ENCODE data around the gene ARVCF.

Gene ARVCF

DNA sequence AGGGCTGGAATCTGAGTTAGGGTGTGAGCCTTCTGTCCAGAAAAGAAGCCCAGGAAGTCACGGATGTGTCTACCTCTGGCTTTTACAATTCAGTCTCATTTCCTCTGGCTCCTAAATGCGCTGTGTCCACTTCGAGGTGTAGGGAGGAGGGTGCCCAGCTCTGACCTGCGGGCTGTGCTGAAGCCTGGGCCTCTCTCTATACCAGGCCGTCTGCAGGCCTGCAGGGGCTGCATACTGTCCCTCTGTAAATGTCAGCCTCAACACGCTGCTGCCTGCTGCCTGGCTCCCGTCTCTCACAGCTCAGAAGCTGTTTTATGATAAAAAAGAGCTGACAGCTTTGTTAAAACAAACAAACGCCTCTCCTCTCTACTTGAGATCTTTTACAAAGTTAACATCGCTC lies 14.5 kb downstream of the ARVCF start:
- in situ Hi-C loops (cut with MboI; ENCODE audit: low sequenced_read_pairs), result no loop called here

DNA sequence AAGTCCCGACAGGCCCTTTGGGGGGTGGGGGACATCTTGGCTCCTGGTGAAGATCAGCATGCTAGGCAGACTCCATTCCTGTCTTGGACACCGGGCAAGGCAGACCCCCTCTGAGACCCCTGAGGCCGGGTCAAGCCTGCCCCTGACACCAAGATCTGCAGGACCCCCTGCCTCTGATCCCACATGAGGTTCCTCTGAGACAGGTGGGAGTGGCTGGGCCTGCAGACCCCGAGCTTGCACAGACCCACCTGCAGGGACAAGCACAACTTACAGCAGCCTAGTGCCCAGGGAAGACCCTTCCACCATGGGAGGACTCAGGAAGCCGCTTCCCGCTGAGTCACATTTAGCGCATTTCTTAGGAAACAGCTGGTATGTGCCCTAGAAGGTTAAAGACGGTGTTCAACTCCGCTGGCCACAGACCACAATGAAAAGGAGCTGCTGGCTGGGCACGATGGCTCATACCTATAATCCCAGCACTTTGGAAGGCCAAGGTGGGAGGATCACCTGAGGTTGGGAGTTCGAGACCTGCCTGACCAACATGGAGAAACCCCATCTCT lies 15.5 kb downstream of the ARVCF start:
- in situ Hi-C loops (cut with MboI; ENCODE audit: low sequenced_read_pairs), result no loop called here

DNA sequence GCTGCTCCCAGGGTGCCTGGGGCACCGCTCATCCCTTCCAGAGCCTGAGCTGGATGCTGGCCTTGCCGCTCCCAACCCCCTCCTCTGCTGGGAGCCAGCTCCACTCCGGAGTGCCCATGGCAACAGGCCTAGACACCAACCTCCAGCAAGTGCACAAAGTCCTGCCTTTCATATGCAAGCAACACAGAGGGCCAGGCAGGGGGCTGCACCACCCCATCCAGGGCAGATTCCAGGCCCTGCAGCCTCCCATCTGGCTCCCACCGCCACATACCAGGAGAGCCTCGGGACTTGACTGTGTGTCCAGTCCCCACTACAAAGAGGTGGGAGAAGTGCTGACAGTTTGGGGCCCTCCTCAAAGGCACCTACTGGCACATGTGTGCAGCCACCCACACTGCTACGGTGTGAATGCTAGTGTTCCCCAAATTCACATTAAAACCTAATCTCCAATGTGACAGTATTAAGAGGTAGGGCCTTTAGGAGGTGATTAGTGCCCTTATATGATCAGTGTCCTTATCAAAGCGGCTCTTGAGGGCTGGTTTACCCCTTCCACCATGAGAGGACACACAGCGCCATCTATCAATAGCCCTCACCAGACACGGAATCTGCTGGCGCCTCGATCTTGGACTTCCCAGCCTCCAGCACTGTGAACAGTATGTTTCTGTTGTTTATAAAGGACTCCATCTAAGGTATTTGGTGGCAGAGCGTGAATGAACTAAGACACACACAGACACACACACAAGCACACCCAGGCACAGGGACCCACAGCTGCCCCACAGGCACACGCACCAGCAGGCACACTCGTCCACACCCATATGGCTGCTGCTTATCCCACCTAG lies 16.2 kb downstream of the ARVCF start:
- in situ Hi-C loops (cut with MboI; ENCODE audit: low sequenced_read_pairs), result no loop called here

DNA sequence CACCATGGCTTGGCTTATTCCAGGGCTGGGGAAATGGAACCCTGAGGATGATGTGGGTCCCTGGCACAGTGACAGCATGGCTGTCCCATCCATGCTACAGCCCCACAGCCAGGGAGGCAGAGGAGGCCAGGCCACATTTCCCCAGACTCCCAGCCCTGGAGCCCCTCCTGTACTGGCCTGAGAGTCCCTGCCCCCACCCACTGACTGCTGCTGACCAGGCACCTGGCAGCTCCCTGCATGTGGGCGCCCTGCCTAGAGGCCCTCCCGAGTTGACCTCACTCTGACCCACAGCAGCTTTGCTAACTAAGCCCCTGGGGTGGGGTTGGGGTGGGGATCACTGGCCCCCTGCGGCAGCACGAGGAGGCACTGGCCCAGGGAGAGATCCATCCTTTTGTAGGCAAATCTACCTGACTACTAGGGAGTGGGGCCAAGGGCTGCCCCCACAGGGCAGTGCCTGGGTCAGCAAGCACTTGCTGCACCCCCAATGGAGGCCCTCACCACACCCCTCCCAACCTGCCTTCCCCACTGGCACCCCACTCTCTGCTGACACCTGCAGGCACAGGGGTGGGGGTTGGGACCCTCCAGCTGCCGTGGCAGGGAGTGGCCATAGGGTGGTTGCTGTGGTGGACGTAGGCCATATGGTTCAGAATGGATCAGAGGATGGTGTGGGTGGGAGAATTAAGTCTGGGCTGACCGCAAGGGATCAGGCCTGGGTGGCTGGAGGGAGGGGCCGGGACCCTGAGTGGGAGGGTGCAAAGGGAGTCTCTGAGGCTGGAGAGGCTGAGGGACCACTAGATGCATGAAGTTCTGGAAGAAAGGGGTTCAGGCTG lies 17.4 kb downstream of the ARVCF start:
- in situ Hi-C loops (cut with MboI; ENCODE audit: low sequenced_read_pairs), result no loop called here

DNA sequence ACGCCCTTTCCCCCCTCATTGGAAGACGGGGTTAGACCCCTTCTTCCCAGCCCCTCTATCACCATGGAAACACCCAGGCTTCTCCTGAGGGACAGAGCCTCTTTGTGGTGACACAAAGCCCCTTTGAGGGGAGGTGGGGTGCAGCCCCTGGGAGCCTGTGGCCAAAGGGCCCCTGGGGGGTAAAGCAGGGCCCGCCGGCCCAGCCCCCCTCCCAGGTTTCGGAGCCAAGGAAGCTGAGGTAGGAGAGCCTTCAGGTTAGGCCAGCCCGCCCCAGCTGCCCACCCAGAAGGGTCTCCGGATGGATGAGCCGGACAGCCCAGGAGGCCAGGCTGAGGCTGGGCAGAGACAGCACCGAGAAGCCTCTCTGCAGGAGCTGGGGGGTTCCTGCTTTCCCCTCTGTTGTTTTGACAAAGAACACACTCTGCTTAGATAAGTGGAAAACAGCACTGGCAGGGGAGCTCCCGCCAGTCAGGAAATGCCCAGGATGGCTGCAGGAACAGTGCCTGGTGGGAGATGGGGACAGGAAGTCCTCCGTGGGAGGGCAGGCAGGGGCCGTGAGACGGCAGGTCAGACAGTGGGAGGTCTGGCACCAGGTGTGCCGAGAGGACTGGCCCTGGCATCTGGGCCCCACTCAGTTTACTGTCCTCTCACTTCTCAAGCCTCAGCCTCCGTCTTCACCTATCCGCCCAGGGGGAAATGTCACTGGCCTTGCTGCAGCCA lies 18.2 kb downstream of the ARVCF start:
- in situ Hi-C loops (cut with MboI; ENCODE audit: low sequenced_read_pairs), result no loop called here

DNA sequence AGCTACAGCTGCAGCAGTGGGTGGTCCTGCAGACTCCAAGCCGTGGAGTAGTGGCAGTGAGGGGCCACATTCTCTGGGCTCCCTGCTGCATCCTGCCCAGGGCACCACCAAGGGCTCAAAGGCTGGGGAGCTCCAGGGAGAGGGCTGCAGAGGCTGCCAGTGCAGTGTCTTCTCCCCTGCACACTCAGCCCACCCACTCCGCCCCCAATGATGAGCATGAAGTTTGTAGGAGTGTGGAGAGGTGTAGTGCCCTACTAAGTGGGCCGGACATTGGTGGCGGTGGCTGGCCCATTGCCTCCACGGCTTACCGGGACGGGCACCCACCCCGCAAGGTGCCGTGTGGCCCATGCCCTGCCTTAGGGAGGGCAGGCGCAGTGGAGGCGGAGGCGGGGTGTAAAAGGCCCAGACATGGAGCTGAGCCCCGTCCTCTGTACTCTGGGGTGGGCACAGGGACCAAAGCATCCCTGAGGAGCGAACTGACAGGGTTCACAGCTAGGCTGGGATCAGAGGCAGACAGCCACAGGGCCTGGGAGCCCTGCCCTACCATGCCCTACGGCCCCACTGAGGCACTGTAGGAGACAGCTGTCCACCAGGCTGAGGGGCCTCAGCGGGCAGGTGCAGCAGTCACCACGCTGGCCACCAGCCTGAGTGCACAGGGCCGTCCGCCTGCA lies 18.9 kb downstream of the ARVCF start:
- in situ Hi-C loops (cut with MboI; ENCODE audit: low sequenced_read_pairs), result no loop called here

DNA sequence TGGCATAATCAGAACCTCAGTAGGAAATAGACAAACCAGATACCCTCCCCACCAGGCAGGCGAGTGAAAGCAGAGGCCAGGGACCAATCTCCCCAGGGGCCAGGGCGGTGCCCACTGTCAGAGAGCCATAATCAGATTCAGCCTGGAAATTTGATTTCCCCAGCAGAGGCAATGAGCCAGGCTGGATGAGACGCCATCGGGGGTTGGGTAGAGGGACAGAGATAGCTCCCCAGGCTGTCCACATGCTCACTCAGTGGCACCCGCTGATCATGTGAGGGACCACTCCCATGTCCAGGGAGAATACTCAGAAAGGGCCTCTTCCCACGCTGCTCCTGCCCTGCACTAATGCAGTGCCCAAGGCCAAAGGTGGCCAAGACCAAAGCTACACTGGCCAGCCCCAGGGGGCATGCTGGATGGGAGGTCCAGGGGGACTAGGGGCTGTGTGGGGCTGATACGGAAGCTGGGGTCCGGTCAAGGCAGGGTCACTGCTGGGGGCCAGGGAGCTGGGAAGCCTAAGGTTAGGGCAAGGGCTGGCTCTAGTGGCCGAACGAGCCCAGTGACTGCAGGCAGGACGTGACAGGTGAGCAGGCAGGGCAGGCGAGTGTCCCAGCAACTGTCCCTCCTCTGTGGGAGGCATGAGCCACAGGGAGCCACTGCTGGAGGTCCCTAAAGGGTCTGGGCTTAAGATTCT lies 19.8 kb downstream of the ARVCF start:
- in situ Hi-C loops (cut with MboI; ENCODE audit: low sequenced_read_pairs), result no loop called here

DNA sequence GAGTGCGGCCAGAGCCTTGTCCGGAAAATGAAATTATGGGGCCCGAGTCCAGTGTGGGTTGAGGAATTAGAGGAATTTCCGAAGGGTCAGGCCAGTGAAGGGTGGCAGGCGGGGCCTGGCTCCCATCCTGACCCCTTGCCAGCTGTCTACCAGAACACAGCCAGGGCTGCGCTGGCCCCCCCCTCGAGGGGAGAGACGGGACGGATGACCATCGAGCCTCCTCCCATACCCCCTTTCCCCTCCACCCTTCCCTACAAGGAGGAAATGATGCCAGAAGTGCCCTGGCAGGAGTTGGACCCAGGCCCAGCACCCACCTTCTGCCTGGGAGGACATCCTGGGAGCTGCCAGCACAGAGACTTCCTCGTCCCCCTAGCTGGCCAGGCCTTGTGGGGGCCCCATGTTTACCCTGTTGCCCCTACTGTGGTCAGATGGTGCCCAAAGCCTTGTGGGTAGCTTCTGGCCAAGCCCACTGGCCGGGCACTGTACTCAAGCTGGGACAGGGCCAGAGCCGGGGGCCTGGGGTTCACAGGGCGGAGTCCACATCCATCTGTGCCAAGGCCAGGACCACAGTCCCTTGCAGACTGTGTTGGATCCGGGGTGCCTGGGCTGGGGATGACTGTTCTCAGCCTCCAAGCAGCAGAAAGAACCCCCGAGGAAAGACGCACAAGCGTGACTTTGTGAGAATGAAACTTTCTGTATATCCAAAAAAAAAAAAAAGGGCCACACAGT lies 20.8 kb downstream of the ARVCF start:
- in situ Hi-C loops (cut with MboI; ENCODE audit: low sequenced_read_pairs), result no loop called here

DNA sequence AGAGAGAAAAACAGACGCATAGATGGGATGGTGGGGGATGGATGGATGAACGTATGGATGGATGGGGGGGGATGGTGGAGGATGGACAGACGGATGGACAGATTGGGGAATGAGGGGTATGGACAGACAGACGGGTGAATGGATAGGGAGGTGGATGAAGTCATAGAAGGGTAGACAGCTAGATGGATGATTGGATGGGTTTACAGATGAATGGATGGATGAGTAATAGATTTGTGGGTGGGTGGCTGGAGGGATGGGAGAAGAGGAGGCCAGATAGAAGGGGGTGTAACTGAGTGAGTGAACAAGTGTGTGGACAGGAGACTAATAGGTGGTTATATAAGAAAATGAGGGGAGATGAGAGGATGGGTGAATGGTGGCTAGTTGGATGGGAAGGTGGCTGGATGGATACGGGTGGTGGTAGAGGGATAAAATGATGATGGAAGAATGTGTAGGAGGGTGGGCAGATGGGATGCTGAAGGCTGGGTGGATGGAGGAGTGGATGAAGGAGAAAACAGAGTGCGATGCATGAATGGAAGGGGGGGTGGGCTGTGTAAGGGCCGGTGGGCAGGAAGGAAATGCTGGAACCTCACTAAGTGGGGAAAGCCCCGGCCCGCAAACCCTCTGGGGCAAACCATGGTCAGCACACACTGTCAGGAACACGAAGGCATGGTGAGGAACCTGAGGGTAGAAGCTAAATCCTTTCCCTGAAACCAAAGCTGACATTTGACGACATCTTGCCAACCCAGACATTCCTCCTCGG lies 21.6 kb downstream of the ARVCF start:
- in situ Hi-C loops (cut with MboI; ENCODE audit: low sequenced_read_pairs), result no loop called here

DNA sequence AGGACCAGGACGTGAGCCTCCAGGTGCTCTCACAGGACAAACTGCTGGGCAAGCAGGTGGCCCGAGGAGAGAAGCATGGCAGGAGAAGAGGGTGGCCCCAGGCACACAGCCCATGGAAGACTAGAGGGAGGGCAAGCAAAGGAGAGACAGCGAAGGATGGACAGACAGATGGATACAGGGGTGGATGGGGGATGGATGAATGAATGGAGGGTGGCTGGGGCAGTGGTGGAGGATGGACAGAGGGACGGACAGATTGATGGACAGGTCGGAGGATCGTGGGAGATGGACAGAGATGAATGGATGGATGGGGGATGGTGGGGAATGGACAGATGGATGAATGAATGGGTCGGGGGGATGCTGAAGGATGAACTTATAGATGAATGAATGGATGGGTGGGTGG lies 22.7 kb downstream of the ARVCF start:
- in situ Hi-C loops (cut with MboI; ENCODE audit: low sequenced_read_pairs), result no loop called here

DNA sequence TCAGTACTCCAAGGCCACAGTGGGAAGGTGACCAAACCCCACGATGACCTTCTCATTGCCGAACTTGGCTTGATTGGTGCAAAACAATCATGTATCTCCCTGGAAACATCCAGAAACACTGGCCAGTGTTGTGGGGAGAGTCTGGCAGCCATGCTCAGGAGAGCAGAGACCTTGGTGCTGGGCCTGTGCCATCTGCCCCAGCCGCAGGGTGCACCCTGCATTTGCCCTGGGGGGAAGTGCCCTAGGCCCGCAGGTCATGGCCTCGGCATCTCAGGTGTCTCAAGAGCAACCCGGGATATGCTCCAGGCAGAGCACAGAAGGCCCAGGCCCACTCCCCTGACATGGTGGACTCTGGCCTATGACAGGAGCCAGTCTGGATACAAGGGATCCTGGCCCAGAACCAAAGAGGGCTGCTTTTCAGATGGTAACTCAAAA lies 23.7 kb downstream of the ARVCF start:
- in situ Hi-C loops (cut with MboI; ENCODE audit: low sequenced_read_pairs), result no loop called here

DNA sequence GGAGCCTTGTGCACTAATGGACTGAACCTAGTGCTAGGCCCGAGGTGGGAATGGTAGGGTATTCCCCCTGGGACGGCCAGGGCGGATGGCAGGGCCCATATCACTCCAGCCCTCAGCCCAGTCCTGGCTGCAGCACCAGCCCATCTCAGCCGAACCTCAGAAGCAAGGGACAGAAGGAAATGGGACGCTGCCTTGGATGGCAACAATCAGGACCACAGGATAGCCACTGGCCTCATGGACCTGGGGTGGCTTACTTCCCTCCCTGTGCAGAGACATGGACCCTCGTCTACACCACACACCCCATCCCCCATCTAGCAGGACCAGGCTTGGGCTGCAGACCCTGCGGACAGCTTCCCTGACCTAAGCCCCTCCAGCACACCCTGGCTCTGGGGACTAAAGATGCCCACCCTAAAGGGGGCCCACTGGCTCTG lies 24.1 kb downstream of the ARVCF start:
- in situ Hi-C loops (cut with MboI; ENCODE audit: low sequenced_read_pairs), result no loop called here

DNA sequence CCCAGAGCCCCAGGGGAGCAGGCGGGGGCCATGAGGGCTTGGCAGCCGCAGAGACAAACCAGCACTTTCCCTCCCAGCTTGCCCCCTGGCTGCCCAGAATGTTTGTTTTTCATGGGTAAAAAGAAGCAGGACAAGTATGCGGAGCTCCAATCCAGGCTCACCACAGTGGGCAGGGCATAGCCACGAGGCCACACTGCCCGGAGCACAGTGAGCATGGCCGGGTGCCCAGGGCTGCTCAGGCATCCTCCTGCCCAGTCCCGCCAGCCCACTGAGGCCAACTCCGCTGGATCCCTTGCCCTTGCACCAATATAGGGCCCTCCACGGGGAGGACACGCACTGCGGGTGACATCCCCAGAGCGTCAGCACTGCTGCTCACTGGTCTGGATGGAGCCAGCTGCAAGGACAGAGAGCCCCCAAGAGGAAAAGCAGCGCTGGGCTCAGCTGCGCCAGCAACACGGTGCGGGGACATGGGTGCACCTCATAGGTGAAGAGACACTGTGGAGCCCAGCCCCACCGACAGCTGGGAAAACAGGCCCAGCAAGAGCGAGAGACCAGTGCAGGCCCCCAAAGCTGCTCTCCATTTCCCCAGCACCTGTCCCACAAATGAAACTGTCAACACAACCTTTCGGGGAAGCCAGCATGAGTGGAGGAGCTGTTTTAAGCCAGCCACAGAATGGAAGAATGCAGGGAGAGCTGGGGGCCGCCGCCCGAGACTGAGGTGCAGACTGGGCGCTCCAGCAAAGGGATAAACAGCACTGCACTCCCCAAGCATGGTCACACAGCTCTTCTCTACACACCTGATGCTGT lies 24.8 kb downstream of the ARVCF start:
- in situ Hi-C loops (cut with MboI; ENCODE audit: low sequenced_read_pairs), result no loop called here

DNA sequence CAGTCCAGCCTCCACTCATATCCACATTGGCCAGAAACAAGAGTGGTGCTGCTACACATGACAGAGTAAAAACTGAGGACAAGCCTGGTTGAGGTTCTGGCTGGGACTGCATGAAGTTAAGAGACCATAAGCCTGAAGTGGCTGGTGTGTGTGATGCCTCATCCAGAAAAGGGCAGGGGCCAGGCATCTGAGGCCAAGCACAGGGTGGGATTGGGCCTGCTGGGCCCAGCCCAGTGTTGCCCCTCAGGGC lies 25.3 kb downstream of the ARVCF start:
- in situ Hi-C loops (cut with MboI; ENCODE audit: low sequenced_read_pairs), result no loop called here

DNA sequence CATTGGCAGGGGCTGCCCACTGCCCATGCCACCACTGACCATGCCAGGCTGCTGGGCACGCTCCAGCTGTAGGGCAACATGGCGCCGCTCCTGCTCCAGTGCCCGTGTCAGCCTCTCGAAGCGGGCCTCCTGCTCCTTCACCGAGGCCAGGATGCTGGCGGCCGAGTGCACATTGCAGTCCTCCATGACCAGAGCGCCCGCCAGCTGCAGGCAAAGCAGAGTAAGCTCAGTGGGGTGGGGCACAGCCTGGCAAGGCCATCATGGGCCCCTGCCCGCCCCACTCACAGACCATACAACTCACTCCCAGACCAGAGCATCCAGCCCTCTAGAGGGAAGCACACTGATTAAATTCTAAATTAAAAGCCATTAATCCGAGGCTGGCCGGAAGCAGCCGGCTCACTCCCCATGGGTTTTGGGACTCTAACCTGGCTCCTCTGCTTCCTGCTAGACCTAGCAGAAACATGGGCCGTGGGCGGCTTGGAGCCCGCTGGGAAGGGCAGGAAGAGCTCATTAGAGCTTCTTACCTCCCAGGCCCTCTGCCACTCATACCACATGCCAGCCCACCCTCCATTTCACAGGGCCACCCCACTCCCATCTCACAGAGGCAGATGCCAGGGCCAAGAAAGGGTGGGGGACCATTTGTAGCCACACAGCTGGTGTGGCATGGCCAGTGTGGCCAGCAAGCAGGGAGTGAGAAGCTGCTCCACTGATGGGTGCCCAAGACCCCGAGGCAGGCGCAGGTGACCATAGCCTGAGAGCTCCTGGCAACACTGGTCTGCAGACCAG lies 25.8 kb downstream of the ARVCF start:
- in situ Hi-C loops (cut with MboI; ENCODE audit: low sequenced_read_pairs), result no loop called here

DNA sequence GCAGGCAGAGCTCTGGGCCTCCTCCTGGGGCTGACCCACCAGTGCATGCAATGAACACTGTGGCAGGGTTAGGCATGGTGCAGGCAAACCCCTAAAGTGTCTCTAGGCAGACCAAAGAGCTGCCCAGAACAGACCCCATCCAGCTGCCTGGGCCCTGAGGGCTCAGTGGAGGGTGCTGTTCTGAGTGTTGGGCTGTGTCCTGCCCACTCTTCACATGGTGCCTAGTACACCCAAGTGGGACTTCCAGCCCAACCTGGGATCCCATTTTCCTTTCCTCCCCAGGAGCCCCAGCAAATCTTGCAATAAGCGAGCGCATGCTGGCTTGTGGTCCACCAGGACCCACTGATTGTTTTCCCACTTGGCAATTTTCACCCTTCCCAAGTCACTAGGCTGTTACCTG lies 26.4 kb downstream of the ARVCF start:
- in situ Hi-C loops (cut with MboI; ENCODE audit: low sequenced_read_pairs), result no loop called here

DNA sequence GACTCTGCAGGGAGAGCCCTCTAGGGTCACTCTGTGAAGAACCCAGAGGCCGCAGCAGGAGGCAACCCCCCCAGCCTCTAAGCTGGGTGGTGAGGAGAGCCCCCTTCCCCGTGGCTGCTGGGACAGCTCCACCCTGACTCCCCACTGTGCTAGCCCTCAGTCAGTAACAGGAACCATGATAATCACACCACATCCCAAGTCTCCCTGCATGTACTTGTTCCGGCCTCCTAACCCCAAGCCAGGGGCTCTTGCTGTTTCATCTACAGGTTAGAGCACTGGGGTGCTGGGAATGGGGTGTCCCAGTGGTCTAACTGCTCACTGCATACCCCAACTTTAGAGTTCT lies 26.9 kb downstream of the ARVCF start:
- in situ Hi-C loops (cut with MboI; ENCODE audit: low sequenced_read_pairs), result no loop called here

All from hTERT RPE-1 (cell line).